GM19324 (cell line): Measurements from ENCODE around the gene FTO.

Experiments
- ATAC-seq: cut with Tn5 transposase; IDR thresholded peaks from one replicate; pipeline ENCODE4 v1.9.1; 2021; ENCODE audit warnings: mild to moderate bottlenecking, moderate library complexity; ENCODE audit not compliant: unreplicated experiment, low FRiP score

FTO gene

GRCh38 chr16:53985861-53986260 lies 281.9 kb downstream of the FTO start:
- ATAC-seq, result no peak

- ATAC-seq, result no peak
Measured at GRCh38 chr16:53986793-53987192, 282.8 kb downstream of the FTO start.

- no peak for ATAC-seq
Measured at GRCh38 chr16:53988136-53988535, 284.2 kb downstream of the FTO start.

- no peak for ATAC-seq
Measured at GRCh38 chr16:53989597-53989996, 285.6 kb downstream of the FTO start.

GRCh38 chr16:53991754-53992378 lies 287.9 kb downstream of the FTO start:
- no peak for ATAC-seq

- ATAC-seq, result no peak
Measured at GRCh38 chr16:53995378-53995777, 291.4 kb downstream of the FTO start.

- ATAC-seq, result no peak
Measured at GRCh38 chr16:53996961-53997360, 293.0 kb downstream of the FTO start.

- ATAC-seq, result no peak
Measured at GRCh38 chr16:53998024-53998810, 294.3 kb downstream of the FTO start.

- ATAC-seq, result no peak
Measured at GRCh38 chr16:53998966-53999522, 295.1 kb downstream of the FTO start.

- no peak for ATAC-seq
Measured at GRCh38 chr16:53999841-54000240, 295.9 kb downstream of the FTO start.

GRCh38 chr16:54000361-54000760 lies 296.4 kb downstream of the FTO start:
- no peak for ATAC-seq

- no peak for ATAC-seq
Measured at GRCh38 chr16:54006693-54007092, 302.7 kb downstream of the FTO start.

GRCh38 chr16:54007504-54007903 lies 303.5 kb downstream of the FTO start:
- no peak for ATAC-seq

- no peak for ATAC-seq
Measured at GRCh38 chr16:54009464-54010176, 305.7 kb downstream of the FTO start.

- ATAC-seq, result no peak
Measured at GRCh38 chr16:54015147-54015546, 311.2 kb downstream of the FTO start.

- no peak for ATAC-seq
Measured at GRCh38 chr16:54022362-54022761, 318.4 kb downstream of the FTO start.

- ATAC-seq, result no peak
Measured at GRCh38 chr16:54026456-54026855, 322.5 kb downstream of the FTO start.

GRCh38 chr16:54027062-54027461 lies 323.1 kb downstream of the FTO start:
- no peak for ATAC-seq

GRCh38 chr16:54027558-54027957 lies 323.6 kb downstream of the FTO start:
- no peak for ATAC-seq

- no peak for ATAC-seq
Measured at GRCh38 chr16:54027995-54028394, 324.0 kb downstream of the FTO start.

- no peak for ATAC-seq
Measured at GRCh38 chr16:54030451-54030850, 326.5 kb downstream of the FTO start.
